Progenitor cell of endocrine pancreas (in vitro differentiated cells): ENCODE data around the gene SMTNL1. TPM values are rescaled to one million over a fixed set of nuclear protein-coding genes. Genes with fewer than 3 reads are reported as not detected.
A peak's percentile ranks its signal among the peaks of the same experiment; 100 is the strongest.

Experiments
- DNase-seq: peaks from one replicate; pipeline ENCODE4 v3.0.0; 2021; ENCODE audit warnings: low spot score; ENCODE audit not compliant: unreplicated experiment
- H3K27ac Mint-ChIP-seq: 2 replicates; pipeline ENCODE4 v1.8.0; 2021; ENCODE audit warnings: mild to moderate bottlenecking, moderate library complexity, mixed read lengths
- H3K27me3 Mint-ChIP-seq: 2 replicates; pipeline ENCODE4 v1.8.0; 2021; ENCODE audit warnings: mixed read lengths
- H3K36me3 Mint-ChIP-seq: 2 replicates; pipeline ENCODE4 v1.8.0; 2022; ENCODE audit warnings: mixed read lengths; ENCODE audit not compliant: insufficient read depth
- H3K4me1 Mint-ChIP-seq: 2 replicates; pipeline ENCODE4 v1.8.0; 2021; ENCODE audit warnings: low read depth, mixed read lengths
- H3K4me3 Mint-ChIP-seq: 2 replicates; pipeline ENCODE4 v1.8.0; 2021; ENCODE audit warnings: low read depth, mild to moderate bottlenecking, moderate library complexity, mixed read lengths
- H3K9me3 Mint-ChIP-seq: 2 replicates; pipeline ENCODE4 v1.8.0; 2021; ENCODE audit warnings: low read depth, mixed read lengths
- total RNA-seq: library from RNA; stranded (reverse); gene quantifications from 2 replicates; pipeline ENCODE4 v1.2.1, GENCODE V29; 2021
- TF ChIP-seq, protein P1 (sequence below): fragments of 200-600 bp; sonication (generic); IDR thresholded peaks from one replicate; pipeline ENCODE4 v1.5.0; 2021; ENCODE audit warnings: antibody characterized with exemption, mild to moderate bottlenecking; ENCODE audit not compliant: unreplicated experiment

The SMTNL1 gene
- total RNA-seq, 1 donor from 2014 or later = not detected

DNA sequence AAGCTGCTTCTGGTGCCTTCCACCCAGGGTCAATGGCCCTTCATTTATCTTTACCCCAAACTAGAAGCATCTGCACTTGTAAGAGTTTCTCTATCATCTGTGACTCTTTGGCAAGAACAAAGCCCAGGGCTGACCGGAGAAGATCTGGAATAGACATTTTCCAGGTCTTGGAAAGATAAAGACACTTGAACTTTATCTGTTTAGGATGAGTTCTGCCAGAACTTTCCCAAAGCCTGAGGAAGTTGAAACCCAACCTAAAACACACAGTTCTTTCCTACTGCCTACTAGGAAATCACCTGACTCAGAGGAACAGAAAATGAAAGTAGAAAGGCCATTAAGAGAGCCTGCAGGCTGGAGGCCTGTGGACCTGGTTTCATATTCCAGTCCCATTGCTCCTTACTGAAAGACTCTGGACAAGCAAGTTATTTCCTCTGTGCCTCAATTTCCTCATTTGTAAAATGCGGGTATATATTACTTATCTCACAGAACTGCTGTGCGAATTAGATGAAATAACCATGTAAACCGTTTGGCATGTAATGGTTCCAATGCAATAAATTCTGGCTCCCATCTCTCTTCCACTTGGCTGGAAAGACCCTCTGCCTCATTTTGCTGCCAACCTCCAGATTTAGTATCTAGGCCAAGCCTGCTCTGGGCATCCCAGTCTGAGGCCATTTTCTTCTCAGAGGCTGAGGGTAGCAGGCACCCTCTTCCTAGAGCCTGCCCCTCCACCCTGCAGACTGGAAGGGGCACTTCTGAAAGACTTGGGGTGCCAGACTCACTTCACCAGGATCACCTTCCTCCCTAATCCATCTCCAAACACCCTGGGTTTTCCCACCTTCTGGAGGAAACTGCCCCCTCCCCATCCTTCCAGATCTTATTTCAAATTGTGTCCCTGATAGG is 28.9 kb downstream of the SMTNL1 start:
- Mint-ChIP-seq H3K27ac (peak overlapping the region; percentile 88), H3K36me3 (no peaks in the 10 kb centered on the region), H3K27me3 (no peaks in the 10 kb centered on the region), H3K4me1 (peaks cover 24% of the 10 kb centered on the region), H3K9me3 (no peaks in the 10 kb centered on the region), H3K4me3 (peak overlapping the region; percentile 56)
- DNase-seq = no peak
- TF ChIP-seq, protein P1, sequence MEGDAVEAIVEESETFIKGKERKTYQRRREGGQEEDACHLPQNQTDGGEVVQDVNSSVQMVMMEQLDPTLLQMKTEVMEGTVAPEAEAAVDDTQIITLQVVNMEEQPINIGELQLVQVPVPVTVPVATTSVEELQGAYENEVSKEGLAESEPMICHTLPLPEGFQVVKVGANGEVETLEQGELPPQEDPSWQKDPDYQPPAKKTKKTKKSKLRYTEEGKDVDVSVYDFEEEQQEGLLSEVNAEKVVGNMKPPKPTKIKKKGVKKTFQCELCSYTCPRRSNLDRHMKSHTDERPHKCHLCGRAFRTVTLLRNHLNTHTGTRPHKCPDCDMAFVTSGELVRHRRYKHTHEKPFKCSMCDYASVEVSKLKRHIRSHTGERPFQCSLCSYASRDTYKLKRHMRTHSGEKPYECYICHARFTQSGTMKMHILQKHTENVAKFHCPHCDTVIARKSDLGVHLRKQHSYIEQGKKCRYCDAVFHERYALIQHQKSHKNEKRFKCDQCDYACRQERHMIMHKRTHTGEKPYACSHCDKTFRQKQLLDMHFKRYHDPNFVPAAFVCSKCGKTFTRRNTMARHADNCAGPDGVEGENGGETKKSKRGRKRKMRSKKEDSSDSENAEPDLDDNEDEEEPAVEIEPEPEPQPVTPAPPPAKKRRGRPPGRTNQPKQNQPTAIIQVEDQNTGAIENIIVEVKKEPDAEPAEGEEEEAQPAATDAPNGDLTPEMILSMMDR = no peak

DNA sequence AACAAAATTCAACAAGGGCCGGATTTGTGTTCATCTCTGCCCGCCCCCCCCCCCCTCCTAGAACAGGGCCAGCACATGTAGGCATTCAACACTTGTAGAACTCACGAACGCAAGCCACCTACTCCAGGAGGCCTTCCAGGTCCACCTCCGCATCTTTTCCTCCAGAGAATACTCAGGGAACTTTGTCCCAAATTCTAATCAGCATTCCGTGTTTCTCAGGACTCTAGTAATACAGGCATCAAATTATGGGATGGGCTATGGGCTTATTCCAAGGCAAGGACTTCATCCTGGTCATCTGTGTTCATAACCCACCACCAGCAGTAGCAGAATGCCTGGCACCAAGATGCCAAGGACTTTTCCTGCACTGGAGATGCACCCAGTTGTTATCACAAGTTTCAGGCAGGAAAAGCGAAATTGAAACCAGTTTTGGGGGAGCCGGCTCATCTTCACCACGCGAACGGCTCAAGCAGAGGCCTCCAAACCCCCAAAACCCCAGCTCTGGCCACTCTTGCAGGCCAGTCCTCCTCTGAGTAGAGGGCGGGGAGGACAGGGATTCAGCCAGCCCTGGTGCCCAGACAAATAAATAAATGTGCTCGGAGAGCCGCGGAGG is 29.6 kb downstream of the SMTNL1 start:
- no peaks in the 10 kb centered on the region for H3K27me3 Mint-ChIP-seq
- H3K27ac Mint-ChIP-seq = peak overlapping the region; percentile 37
- no peaks in the 10 kb centered on the region for H3K9me3 Mint-ChIP-seq
- H3K4me3 Mint-ChIP-seq = peak overlapping the region; percentile 95
- peaks cover 24% of the 10 kb centered on the region for H3K4me1 Mint-ChIP-seq
- no peak for DNase-seq
- TF ChIP-seq, protein P1 = no peak
- no peaks in the 10 kb centered on the region for H3K36me3 Mint-ChIP-seq

DNA sequence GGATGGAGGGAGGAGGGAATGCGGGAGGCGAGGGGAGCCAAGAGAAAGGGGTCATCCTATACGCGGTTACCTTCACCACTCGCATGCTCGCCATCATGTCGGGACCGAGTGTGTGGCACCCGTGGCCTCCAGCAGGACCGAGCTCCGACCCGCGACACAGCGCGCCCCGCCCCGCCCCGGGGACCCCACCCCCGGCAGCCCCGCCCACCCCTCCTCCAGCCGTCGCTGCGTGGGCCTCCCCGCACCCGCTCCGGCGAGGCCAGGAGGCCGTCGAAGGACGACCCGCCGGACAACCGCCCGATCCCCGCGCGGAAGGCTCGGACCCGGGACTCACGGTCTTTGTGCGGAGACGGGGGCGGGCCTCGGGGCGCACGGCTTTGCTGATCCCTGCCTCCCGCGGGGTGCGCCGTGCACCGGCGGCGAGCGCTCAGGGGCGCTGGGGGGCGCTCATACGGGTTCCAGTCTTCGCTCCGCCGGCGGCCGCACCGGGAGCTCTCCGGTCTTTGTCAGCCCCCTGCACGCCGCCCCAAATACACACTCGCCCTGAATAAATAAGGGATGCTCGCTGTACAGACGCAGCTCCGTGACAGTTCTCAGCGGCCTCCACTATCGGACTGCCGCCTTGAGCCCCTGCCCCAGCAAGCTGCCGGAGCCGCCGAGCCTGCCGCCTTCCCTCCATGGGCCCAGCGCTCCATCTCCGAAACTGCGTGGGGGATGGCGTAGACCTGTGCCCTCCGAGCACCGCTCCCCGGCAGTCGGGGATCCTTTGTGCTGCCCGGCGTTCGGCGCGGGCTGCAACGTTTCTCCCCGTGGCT is 30.3 kb downstream of the SMTNL1 start, which contains the start of gene UBE2L6:
Gene UBE2L6, minus strand, starts transcription at position 158 of the 815 bp plus-strand sequence. Its CDS starts 61 bp downstream, at position 97.
- peak within 1 kb of the TSS; percentile 95 for H3K4me3 Mint-ChIP-seq
- H3K36me3 Mint-ChIP-seq = no peaks in the 10 kb centered on the region
- H3K27ac Mint-ChIP-seq = peak within 1 kb of the TSS; percentile 98
- peaks cover 23% of the 10 kb centered on the region for H3K4me1 Mint-ChIP-seq
- DNase-seq = peak; percentile 82
- TF ChIP-seq, protein P1 = no peak
- H3K9me3 Mint-ChIP-seq = no peaks in the 10 kb centered on the region
- no peaks in the 10 kb centered on the region for H3K27me3 Mint-ChIP-seq

DNA sequence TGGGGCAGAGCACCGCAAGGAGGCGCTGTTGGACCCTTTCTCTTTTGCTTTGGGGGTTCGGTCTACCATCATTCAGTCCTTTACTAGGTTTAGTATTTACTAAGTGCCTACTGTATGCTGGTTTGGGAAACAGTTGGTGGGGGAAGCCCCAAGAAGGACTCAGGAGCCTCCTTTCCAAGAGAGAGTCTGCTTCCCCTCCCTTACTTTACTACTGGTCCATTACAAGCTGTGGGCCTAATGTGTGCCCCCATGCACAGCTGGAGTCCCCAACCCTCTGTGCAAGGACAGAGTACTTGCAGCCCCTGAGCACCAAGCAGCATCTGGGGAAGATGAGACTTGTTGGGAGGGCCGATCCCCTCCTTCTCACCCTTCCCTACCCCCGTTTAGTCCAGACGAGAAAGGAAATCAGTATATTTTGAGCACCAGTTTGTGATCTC is 31.0 kb downstream of the SMTNL1 start:
- Mint-ChIP-seq H3K36me3 (no peaks in the 10 kb centered on the region), H3K27me3 (no peaks in the 10 kb centered on the region)

More for the DNA sequence above, 31.0 kb downstream of the SMTNL1 start:
- peaks cover 22% of the 10 kb centered on the region for H3K4me1 Mint-ChIP-seq
- H3K4me3 Mint-ChIP-seq = peak overlapping the region; percentile 95
- TF ChIP-seq, protein P1 = peak; percentile 88
- no peak for DNase-seq
- H3K27ac Mint-ChIP-seq = peak overlapping the region; percentile 98
- no peaks in the 10 kb centered on the region for H3K9me3 Mint-ChIP-seq
